Activated CD8-positive, alpha-beta memory T cell treated with anti-CD3 and anti-CD28 coated beads, Interleukin-2, amount 50 U/mL, for 24 hours (primary cell): ENCODE results near the gene TMEM175.
"Not testable (repeated sequence)": the region's sequence is repeated elsewhere in the genome, so short reads cannot be mapped to it uniquely, and the experiment has no call there.

Experiments used
- DNase-seq: peaks from one replicate; pipeline ENCODE4 v3.0.0-alpha.2; 2020; ENCODE audit errors: extremely low read depth

TMEM175 gene

GRCh38 chr4:917466-917865, 14.8 kb upstream of the TMEM175 start:
- DNase-seq, result no peak

- no peak for DNase-seq
These were observed 14.3 kb upstream of the TMEM175 start for GRCh38 chr4:917992-918391.

- not testable (repeated sequence) for DNase-seq
These were observed 13.7 kb upstream of the TMEM175 start for GRCh38 chr4:918591-918990.

- DNase-seq, result not testable (repeated sequence)
These were observed 13.1 kb upstream of the TMEM175 start for GRCh38 chr4:919004-919680.

- no peak for DNase-seq
These were observed 10.4 kb upstream of the TMEM175 start for GRCh38 chr4:921830-922331.

GRCh38 chr4:924107-925096, 7.9 kb upstream of the TMEM175 start:
- DNase-seq, result no peak

- DNase-seq, result no peak
These were observed 7.1 kb upstream of the TMEM175 start for GRCh38 chr4:925171-925570.

GRCh38 chr4:925771-926500, 6.3 kb upstream of the TMEM175 start:
- DNase-seq, result no peak

- no peak for DNase-seq
These were observed 5.7 kb upstream of the TMEM175 start for GRCh38 chr4:926538-926937.

GRCh38 chr4:927566-927965, 4.7 kb upstream of the TMEM175 start:
- not testable (repeated sequence) for DNase-seq

GRCh38 chr4:929096-929765, 3.0 kb upstream of the TMEM175 start:
- DNase-seq, result no peak

- DNase-seq, result no peak
These were observed 2.2 kb upstream of the TMEM175 start for GRCh38 chr4:930028-930551.

GRCh38 chr4:930827-931193, 1.4 kb upstream of the TMEM175 start:
- DNase-seq, result no peak

GRCh38 chr4:931194-931959, 883 bp upstream of the TMEM175 start:
- DNase-seq, result no peak

- no peak for DNase-seq
These were observed 432 bp downstream of the TMEM175 start for GRCh38 chr4:932713-933070.

- not testable (repeated sequence) for DNase-seq
These were observed 7.2 kb downstream of the TMEM175 start for GRCh38 chr4:939508-939907.

- DNase-seq, result no peak
These were observed 13.2 kb downstream of the TMEM175 start for GRCh38 chr4:945274-946102.

- no peak for DNase-seq
These were observed 13.8 kb downstream of the TMEM175 start for GRCh38 chr4:946103-946450.

- DNase-seq, result no peak
These were observed 14.5 kb downstream of the TMEM175 start for GRCh38 chr4:946517-947471.
